ENCODE results near the gene DNAH10.

DNA sequence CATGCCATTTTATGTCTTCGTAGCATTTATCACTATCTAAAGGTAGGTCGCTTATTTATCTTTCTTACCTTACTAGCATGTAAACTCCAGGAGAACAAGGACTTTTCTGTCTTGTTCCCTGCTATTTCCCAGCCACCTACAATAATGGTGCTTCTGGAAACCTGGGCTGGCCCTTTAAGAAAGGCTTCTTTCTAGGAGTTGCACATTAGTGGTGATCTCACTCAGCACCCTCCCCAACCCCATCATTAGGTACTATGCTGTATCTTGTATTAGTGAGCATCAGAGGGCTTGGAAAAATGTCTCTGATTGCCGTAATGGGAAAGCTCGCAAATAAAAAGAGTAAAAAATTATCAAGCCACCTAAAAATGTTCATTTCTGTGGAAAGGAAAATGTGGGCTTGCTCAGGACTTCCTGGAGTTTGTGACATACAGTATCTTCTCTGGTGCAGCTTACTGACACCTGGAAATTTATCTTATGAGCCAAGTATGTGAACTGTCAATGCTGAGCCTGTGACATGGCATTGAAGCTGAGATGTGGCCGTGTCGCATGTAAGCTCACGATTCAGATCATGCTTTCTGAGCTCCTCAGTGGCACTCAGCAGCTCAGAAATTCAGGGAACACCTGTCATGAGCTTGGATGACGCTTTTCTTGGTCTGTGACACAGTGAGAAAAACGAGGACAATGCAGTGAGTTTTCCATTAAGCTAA is 198.1 kb downstream of the DNAH10 start:
- TF ChIP-seq, protein P1, sequence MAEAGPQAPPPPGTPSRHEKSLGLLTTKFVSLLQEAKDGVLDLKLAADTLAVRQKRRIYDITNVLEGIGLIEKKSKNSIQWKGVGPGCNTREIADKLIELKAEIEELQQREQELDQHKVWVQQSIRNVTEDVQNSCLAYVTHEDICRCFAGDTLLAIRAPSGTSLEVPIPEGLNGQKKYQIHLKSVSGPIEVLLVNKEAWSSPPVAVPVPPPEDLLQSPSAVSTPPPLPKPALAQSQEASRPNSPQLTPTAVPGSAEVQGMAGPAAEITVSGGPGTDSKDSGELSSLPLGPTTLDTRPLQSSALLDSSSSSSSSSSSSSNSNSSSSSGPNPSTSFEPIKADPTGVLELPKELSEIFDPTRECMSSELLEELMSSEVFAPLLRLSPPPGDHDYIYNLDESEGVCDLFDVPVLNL (IDR thresholded peaks at IDR 0.05; ENCODE audit: low read depth, low read length), result no peak
- TF ChIP-seq EP300 (IDR thresholded peaks at IDR 0.05; ENCODE audit: borderline replicate concordance in 1 of 2, control insufficient read depth in 1 of 2, low read depth in 2 of 2, low read length in 2 of 2) (no peak), CHD2 (IDR thresholded peaks at IDR 0.05; ENCODE audit: borderline replicate concordance, low read depth, low read length) (no peak), POLR2AphosphoS5 (IDR thresholded peaks at IDR 0.05; ENCODE audit: low read length) (no peak), FOXM1 (IDR thresholded peaks at IDR 0.05; ENCODE audit: low read depth, low read length) (no peak), MXI1 (IDR thresholded peaks at IDR 0.05; ENCODE audit: low read depth, low read length) (no peak)
- TF ChIP-seq, protein P2, sequence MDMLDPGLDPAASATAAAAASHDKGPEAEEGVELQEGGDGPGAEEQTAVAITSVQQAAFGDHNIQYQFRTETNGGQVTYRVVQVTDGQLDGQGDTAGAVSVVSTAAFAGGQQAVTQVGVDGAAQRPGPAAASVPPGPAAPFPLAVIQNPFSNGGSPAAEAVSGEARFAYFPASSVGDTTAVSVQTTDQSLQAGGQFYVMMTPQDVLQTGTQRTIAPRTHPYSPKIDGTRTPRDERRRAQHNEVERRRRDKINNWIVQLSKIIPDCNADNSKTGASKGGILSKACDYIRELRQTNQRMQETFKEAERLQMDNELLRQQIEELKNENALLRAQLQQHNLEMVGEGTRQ (IDR thresholded peaks at IDR 0.05; ENCODE audit: borderline replicate concordance, low read depth, low read length), result no peak
